Neural progenitor cell (in vitro differentiated cells): ENCODE measurements around the gene TMEM30B. TPM values are rescaled to one million over a fixed set of nuclear protein-coding genes. Genes with fewer than 3 reads are reported as not detected.

Experiments
- DNase-seq: peaks from one replicate; pipeline ENCODE4 v3.0.0-alpha.2; 2016; ENCODE audit warnings: low spot score
- H2AFZ ChIP-seq: fragments of 200-600 bp; sonication (generic); replicated peaks from 2 replicates; pipeline ENCODE4 v1.6.1; 2016; ENCODE audit warnings: antibody characterized with exemption
- H3F3A ChIP-seq: fragments of 200-600 bp; sonication (generic); 2 replicates; pipeline ENCODE4 v1.6.1; 2016; ENCODE audit warnings: antibody characterized with exemption, low read depth
- H3K27ac ChIP-seq: fragments of 200-600 bp; sonication (generic); 2 replicates; pipeline ENCODE4 v1.5.1; 2016; ENCODE audit warnings: mild to moderate bottlenecking
- H3K27me3 ChIP-seq: fragments of 200-600 bp; sonication (generic); 2 replicates; pipeline ENCODE4 v1.6.1; 2016; ENCODE audit warnings: mild to moderate bottlenecking, moderate library complexity
- H3K36me3 ChIP-seq: fragments of 200-600 bp; sonication (generic); 2 replicates; pipeline ENCODE4 v1.5.1; 2016
- H3K4me1 ChIP-seq: fragments of 200-600 bp; sonication (generic); 2 replicates; pipeline ENCODE4 v1.6.1; 2016; ENCODE audit warnings: mixed run types
- H3K4me2 ChIP-seq: fragments of 200-600 bp; sonication (generic); 2 replicates; pipeline ENCODE4 v1.6.1; 2016
- H3K4me3 ChIP-seq: fragments of 200-600 bp; sonication (generic); 2 replicates; pipeline ENCODE4 v1.5.1; 2016
- H3K79me2 ChIP-seq: fragments of 200-600 bp; sonication (generic); 2 replicates; pipeline ENCODE4 v1.6.1; 2016; ENCODE audit warnings: low read depth
- H3K9ac ChIP-seq: fragments of 200-600 bp; sonication (generic); 2 replicates; pipeline ENCODE4 v1.6.1; 2016
- H3K9me3 ChIP-seq: fragments of 200-600 bp; sonication (generic); 2 replicates; pipeline ENCODE4 v1.5.1; 2016; ENCODE audit warnings: low read depth
- H4K20me1 ChIP-seq: fragments of 200-600 bp; sonication (generic); 2 replicates; pipeline ENCODE4 v1.6.1; 2016; ENCODE audit warnings: low read depth
- H3K27ac Mint-ChIP-seq: 3 replicates; pipeline ENCODE4 v1.8.0; 2021; ENCODE audit warnings: mixed read lengths
- H3K27me3 Mint-ChIP-seq: 2 replicates; pipeline ENCODE4 v1.8.0; 2022; ENCODE audit warnings: low read depth, mild to moderate bottlenecking, inconsistent platforms, moderate library complexity, mixed read lengths; ENCODE audit not compliant: insufficient read depth
- H3K36me3 Mint-ChIP-seq: 3 replicates; pipeline ENCODE4 v1.8.0; 2021; ENCODE audit warnings: mixed read lengths
- H3K4me1 Mint-ChIP-seq: 3 replicates; pipeline ENCODE4 v1.8.0; 2021; ENCODE audit warnings: mixed read lengths
- H3K4me3 Mint-ChIP-seq: 3 replicates; pipeline ENCODE4 v1.8.0; 2021; ENCODE audit warnings: mild to moderate bottlenecking, moderate library complexity, mixed read lengths
- H3K9me3 Mint-ChIP-seq: 3 replicates; pipeline ENCODE4 v1.8.0; 2020; ENCODE audit warnings: mixed read lengths
- EZH2 ChIP-seq: fragments of 200-600 bp; sonication (generic); IDR thresholded peaks from 2 replicates; pipeline ENCODE4 v1.6.1; 2017; ENCODE audit warnings: antibody characterized with exemption, mild to moderate bottlenecking, moderate library complexity
- EZH2phosphoT487 ChIP-seq: fragments of 200-600 bp; sonication (generic); IDR thresholded peaks from 2 replicates; pipeline ENCODE4 v1.6.1; 2017; ENCODE audit warnings: antibody characterized with exemption
- total RNA-seq: library from RNA; depleted of rRNA; stranded (reverse); fragments of >200 nt; gene quantifications from 2 replicates; pipeline ENCODE4 v1.2.3, GENCODE V29; 2015; ENCODE audit warnings: low replicate concordance
- TF ChIP-seq, protein P1 (sequence below): fragments of 200-600 bp; sonication (generic); IDR thresholded peaks from 2 replicates; pipeline ENCODE4 v1.5.1; 2017; ENCODE audit warnings: antibody characterized with exemption, mild to moderate bottlenecking

TMEM30B gene
- total RNA-seq, 1 donor from 2014 or later, result 0.07 TPM

- Histone ChIP-seq H3K9ac (no peak overlapping the region), H3K79me2 (no peaks in the 10 kb centered on the region), H3K27ac (no peak overlapping the region), H3K4me3 (no peak overlapping the region), H3K4me1 (no peaks in the 10 kb centered on the region), H4K20me1 (no peaks in the 10 kb centered on the region), H3K9me3 (no peaks in the 10 kb centered on the region), H3K27me3 (peaks cover 16% of the 10 kb centered on the region), H3K36me3 (no peaks in the 10 kb centered on the region), H3F3A (no peaks in the 10 kb centered on the region), H2AFZ (no peak overlapping the region), H3K4me2 (no peak overlapping the region)
- TF ChIP-seq EZH2, result no peak
- TF ChIP-seq EZH2phosphoT487, result no peak
- TF ChIP-seq, protein P1, sequence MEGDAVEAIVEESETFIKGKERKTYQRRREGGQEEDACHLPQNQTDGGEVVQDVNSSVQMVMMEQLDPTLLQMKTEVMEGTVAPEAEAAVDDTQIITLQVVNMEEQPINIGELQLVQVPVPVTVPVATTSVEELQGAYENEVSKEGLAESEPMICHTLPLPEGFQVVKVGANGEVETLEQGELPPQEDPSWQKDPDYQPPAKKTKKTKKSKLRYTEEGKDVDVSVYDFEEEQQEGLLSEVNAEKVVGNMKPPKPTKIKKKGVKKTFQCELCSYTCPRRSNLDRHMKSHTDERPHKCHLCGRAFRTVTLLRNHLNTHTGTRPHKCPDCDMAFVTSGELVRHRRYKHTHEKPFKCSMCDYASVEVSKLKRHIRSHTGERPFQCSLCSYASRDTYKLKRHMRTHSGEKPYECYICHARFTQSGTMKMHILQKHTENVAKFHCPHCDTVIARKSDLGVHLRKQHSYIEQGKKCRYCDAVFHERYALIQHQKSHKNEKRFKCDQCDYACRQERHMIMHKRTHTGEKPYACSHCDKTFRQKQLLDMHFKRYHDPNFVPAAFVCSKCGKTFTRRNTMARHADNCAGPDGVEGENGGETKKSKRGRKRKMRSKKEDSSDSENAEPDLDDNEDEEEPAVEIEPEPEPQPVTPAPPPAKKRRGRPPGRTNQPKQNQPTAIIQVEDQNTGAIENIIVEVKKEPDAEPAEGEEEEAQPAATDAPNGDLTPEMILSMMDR, result no peak
- no peak overlapping the region for H3K27ac Mint-ChIP-seq
- DNase-seq, result no peak
- no peak overlapping the region for H3K4me3 Mint-ChIP-seq
- H3K9me3 Mint-ChIP-seq, result no peaks in the 10 kb centered on the region
- H3K36me3 Mint-ChIP-seq, result no peaks in the 10 kb centered on the region
- peaks cover 7% of the 10 kb centered on the region for H3K4me1 Mint-ChIP-seq
- peaks cover 2% of the 10 kb centered on the region for H3K27me3 Mint-ChIP-seq
Measured at GRCh38 chr14:61250063-61250462, 31.1 kb downstream of the TMEM30B start.

- H3K79me2 ChIP-seq, result no peaks in the 10 kb centered on the region
- no peak for DNase-seq
- no peaks in the 10 kb centered on the region for H3K36me3 ChIP-seq
- no peak overlapping the region for H3K4me3 ChIP-seq
- H3K4me2 ChIP-seq, result no peak overlapping the region
- H3K27ac ChIP-seq, result no peak overlapping the region
- no peaks in the 10 kb centered on the region for H3K36me3 Mint-ChIP-seq
- H3K27ac Mint-ChIP-seq, result no peak overlapping the region
- no peaks in the 10 kb centered on the region for H3F3A ChIP-seq
- H3K4me1 ChIP-seq, result no peaks in the 10 kb centered on the region
- H3K4me3 Mint-ChIP-seq, result no peak overlapping the region
- no peaks in the 10 kb centered on the region for H3K27me3 ChIP-seq
- H3K4me1 Mint-ChIP-seq, result peaks cover 7% of the 10 kb centered on the region
- no peak overlapping the region for H2AFZ ChIP-seq
- no peaks in the 10 kb centered on the region for H3K9me3 Mint-ChIP-seq
- no peak overlapping the region for H3K9ac ChIP-seq
- H3K27me3 Mint-ChIP-seq, result peaks cover 2% of the 10 kb centered on the region
- TF ChIP-seq EZH2 (no peak), EZH2phosphoT487 (no peak)
- TF ChIP-seq, protein P1, result no peak
- no peaks in the 10 kb centered on the region for H4K20me1 ChIP-seq
- H3K9me3 ChIP-seq, result no peaks in the 10 kb centered on the region
Measured at GRCh38 chr14:61247935-61248334, 33.2 kb downstream of the TMEM30B start.

DNA sequence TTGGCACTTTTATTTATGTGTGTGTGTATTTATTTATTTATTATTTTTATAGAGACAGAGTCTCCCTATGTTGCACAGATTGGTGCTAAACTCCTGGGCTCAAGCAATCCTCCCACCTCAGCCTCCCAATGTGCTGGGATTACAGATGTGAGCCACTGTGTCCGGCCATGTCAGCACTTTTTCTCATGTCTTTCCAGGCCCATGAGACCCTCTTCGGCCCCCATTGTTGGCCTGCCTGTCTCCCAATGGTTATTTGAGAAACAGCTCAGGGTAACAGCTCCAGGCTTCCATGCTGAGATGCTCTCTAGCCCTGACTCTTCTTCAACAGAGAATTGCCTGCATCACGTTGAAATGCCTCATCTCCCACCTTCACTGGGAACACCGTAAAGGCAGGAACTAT, 34.4 kb downstream of the TMEM30B start:
- Histone ChIP-seq H3K9me3 (no peaks in the 10 kb centered on the region), H3K27ac (no peak overlapping the region), H2AFZ (no peak overlapping the region), H3K36me3 (no peaks in the 10 kb centered on the region), H3K4me1 (no peaks in the 10 kb centered on the region), H3K4me3 (no peak overlapping the region), H4K20me1 (no peaks in the 10 kb centered on the region), H3F3A (no peaks in the 10 kb centered on the region), H3K4me2 (no peak overlapping the region), H3K9ac (no peak overlapping the region), H3K27me3 (no peaks in the 10 kb centered on the region), H3K79me2 (no peaks in the 10 kb centered on the region)
- Mint-ChIP-seq H3K27ac (no peak overlapping the region), H3K4me1 (no peaks in the 10 kb centered on the region), H3K4me3 (no peak overlapping the region), H3K36me3 (no peaks in the 10 kb centered on the region), H3K9me3 (peaks cover 2% of the 10 kb centered on the region), H3K27me3 (no peaks in the 10 kb centered on the region)
- no peak for DNase-seq
- TF ChIP-seq EZH2phosphoT487, result no peak
- TF ChIP-seq, protein P1, result no peak
- TF ChIP-seq EZH2, result no peak

DNA sequence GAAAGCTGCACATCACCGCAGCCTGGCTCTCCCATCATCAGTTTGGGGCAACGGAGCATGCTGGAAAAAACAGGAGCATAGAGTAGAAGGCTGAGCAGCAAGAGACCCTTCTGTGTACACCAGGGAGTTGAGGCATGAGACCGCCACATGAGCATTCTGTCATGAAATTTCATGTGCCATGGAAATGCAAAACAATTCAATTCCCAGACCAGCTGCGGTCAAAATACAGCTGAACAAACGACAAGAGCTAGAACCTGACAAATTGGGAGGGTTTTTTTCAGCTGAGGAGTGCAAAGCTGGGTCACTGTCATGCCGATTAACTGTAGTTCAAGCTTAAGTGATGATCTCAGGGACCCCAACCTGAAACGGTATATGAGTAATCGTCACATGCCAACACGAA, 37.1 kb downstream of the TMEM30B start:
- no peaks in the 10 kb centered on the region for H3F3A ChIP-seq
- no peaks in the 10 kb centered on the region for H3K27me3 ChIP-seq
- H4K20me1 ChIP-seq, result no peaks in the 10 kb centered on the region
- H3K9me3 ChIP-seq, result no peaks in the 10 kb centered on the region
- Mint-ChIP-seq H3K4me1 (no peaks in the 10 kb centered on the region), H3K27ac (no peak overlapping the region), H3K36me3 (no peaks in the 10 kb centered on the region), H3K27me3 (no peaks in the 10 kb centered on the region), H3K9me3 (peaks cover 18% of the 10 kb centered on the region), H3K4me3 (no peak overlapping the region)
- H3K79me2 ChIP-seq, result no peaks in the 10 kb centered on the region
- no peaks in the 10 kb centered on the region for H3K4me1 ChIP-seq
- H3K36me3 ChIP-seq, result no peaks in the 10 kb centered on the region
- H2AFZ ChIP-seq, result no peak overlapping the region
- DNase-seq, result no peak
- no peak overlapping the region for H3K9ac ChIP-seq
- no peak overlapping the region for H3K4me2 ChIP-seq
- TF ChIP-seq EZH2, result no peak
- TF ChIP-seq EZH2phosphoT487, result no peak
- TF ChIP-seq, protein P1, result no peak
- H3K4me3 ChIP-seq, result no peak overlapping the region
- no peak overlapping the region for H3K27ac ChIP-seq
